ENCODE measurements around the gene RPS5. TPM values are rescaled to one million over a fixed set of nuclear protein-coding genes. Genes with fewer than 3 reads are reported as not detected.
A peak's percentile ranks its signal among the peaks of the same experiment; 100 is the strongest.

Gene RPS5
- total and polyA plus RNA-seq, 9 of the 15 experiments (the other 6 are each of a cell fraction or from before 2014, with no cell fraction given): 1,228 to 3,570 (median 2,484) TPM

GRCh38 chr19:58361900-58362271, 25.2 kb upstream of the RPS5 start (continued):
- TF ChIP-seq ZNF766 (CRISPR knock-in tag; conservative IDR thresholded peaks at IDR 0.05): 0 out of 2 replicates have a peak, but pooled peaks have one; percentile 27
- TF ChIP-seq SP2 (IDR thresholded peaks at IDR 0.05; ENCODE audit: extremely low read depth, low read depth, low read length, poor library complexity, severe bottlenecking): no peak
- TF ChIP-seq HDAC8 (tag; IDR thresholded peaks at IDR 0.05): no peak
- TF ChIP-seq CBX8 (IDR thresholded peaks at IDR 0.05; ENCODE audit: borderline replicate concordance, extremely low read depth, low read depth, low read length, poor library complexity, severe bottlenecking): no peak
- TF ChIP-seq SMARCA5 (IDR thresholded peaks at IDR 0.05): peak; percentile 77; the same call in 1 of the 2 replicates
- 0 out of 2 replicates have a peak, but pooled peaks have one; percentile 50 for TF ChIP-seq ZFP91 (CRISPR knock-in tag; IDR thresholded peaks at IDR 0.05)
- TF ChIP-seq SETDB1 (IDR thresholded peaks at IDR 0.05; ENCODE audit: low read length): no peak
- TF ChIP-seq SIN3A (IDR thresholded peaks at IDR 0.05; ENCODE audit: borderline replicate concordance in 2 of 2, control insufficient read depth in 1 of 2, low read depth in 2 of 2, low read length in 2 of 2): peak in 1 of 2 experiments; percentile 14; a peak in 1 of 4 replicates
- 0 out of 2 replicates have a peak, but pooled peaks have one; percentile 63 for TF ChIP-seq ZSCAN29 (IDR thresholded peaks at IDR 0.05)
- TF ChIP-seq CREM (IDR thresholded peaks at IDR 0.05; ENCODE audit: low read depth): peak; percentile 60
- no peak for TF ChIP-seq MAFF (IDR thresholded peaks at IDR 0.05; ENCODE audit: low read length)
- TF ChIP-seq TBP (optimal IDR thresholded peaks at IDR 0.05; ENCODE audit: low read depth, low read length): no peak
